GM12892 (cell line): ENCODE results near the gene RNF103.

ENCODE experiments used
- POLR2A ChIP-seq: IDR thresholded peaks from 2 replicates; pipeline ENCODE4 v1.6.1; 2011; ENCODE audit warnings: low read depth, low read length, control low read depth
- POLR2AphosphoS5 ChIP-seq: IDR thresholded peaks from 2 replicates; pipeline ENCODE4 v1.6.1; 2011; ENCODE audit warnings: low read depth, low read length, control low read depth
- TAF1 ChIP-seq: IDR thresholded peaks from 2 replicates; pipeline ENCODE4 v1.6.1; 2011; ENCODE audit warnings: low read depth, mild to moderate bottlenecking, control low read depth, low read length, borderline replicate concordance

- TF ChIP-seq POLR2A = no peak
- TF ChIP-seq TAF1 = no peak
- no peak for TF ChIP-seq POLR2AphosphoS5
Measured at GRCh38 chr2:86603905-86604304, 19.8 kb downstream of the RNF103 start.
